Renal cortical epithelial cell (primary cell): ENCODE measurements around the gene POTEF. TPM values are rescaled to one million over a fixed set of nuclear protein-coding genes. Genes with fewer than 3 reads are reported as not detected.
A peak's percentile ranks its signal among the peaks of the same experiment; 100 is the strongest.
"Not testable (repeated sequence)": the region's sequence is repeated elsewhere in the genome, so short reads cannot be mapped to it uniquely, and the experiment has no call there.

Experiments used
- DNase-seq: peaks from one replicate; pipeline ENCODE4 v3.0.0-alpha.2; 2011; ENCODE audit warnings: low read depth
- total RNA-seq: library from RNA; depleted of rRNA; stranded (reverse); fragments of >200 nt; gene quantifications from 2 replicates; pipeline ENCODE4 v1.2.3, GENCODE V29; 2014

Gene POTEF
- total RNA-seq: not detected in 2 replicates

GRCh38 chr2:130129120-130129829 is at the start of gene POTEF:
Gene POTEF (minus strand): TSS chr2:130129222. CDS start chr2:130120515, 8,707 bp downstream.
- DNase-seq: not testable (repeated sequence)

DNA sequence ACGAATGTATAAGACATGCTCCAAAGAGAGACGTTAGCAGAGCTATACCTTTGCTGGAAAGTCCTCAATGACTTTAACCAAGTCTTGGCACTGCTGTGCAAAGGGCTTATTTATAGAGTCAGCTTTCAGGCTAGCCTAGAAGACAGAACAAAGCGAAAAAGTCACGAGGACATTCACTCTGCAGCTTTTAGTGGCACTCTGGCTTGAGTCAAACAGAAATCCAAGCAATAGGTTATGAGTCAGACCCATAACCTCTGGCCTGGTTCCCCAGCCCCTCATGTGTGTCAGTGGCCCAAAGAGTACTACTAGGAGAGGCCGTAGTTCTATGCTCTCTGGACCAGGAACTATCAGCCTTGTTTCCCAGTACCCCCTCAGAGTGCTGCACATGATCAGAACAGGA is 45.8 kb upstream of the POTEF start:
- DNase-seq: not testable (repeated sequence)

DNA sequence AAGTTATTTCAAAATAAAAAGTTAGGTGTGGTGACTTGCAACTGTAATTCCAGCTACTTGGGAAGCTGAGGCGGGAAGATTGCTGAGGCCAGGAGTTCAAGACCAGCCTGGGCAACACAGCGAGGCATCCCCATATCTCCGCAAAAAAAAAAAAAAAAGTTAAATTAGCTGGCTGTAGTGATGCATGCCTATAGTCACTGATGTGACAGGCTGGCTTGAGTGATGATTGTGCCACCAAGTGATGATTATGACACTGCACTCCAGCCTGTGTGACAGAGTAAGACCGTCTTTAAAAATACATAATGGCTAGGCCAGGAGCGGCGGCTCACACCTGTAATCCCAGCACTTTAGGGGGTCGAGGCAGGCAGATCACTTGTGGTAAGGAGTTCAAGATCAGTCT is 40.9 kb upstream of the POTEF start:
- DNase-seq: no peak

DNA sequence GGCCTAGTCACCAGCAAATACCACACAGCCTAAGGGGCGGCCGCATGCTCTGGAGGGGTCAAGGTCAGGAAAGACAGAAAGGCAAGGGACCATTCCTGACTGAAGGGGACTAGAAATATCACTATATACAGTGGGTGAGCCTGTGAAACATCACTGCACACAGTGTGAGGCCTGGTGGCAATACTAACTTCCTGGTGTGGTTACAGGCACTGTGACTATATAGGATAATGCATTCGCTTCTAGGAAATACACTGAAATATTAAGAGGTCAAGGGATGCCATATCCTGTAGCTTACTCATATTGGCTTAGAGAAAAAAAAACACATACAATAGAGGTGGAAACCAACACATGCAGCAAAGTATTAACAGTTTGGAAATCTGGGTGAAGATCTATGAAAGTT is 40.1 kb upstream of the POTEF start:
- not testable (repeated sequence) for DNase-seq

GRCh38 chr2:130166611-130167010 is 37.6 kb upstream of the POTEF start:
- not testable (repeated sequence) for DNase-seq

DNA sequence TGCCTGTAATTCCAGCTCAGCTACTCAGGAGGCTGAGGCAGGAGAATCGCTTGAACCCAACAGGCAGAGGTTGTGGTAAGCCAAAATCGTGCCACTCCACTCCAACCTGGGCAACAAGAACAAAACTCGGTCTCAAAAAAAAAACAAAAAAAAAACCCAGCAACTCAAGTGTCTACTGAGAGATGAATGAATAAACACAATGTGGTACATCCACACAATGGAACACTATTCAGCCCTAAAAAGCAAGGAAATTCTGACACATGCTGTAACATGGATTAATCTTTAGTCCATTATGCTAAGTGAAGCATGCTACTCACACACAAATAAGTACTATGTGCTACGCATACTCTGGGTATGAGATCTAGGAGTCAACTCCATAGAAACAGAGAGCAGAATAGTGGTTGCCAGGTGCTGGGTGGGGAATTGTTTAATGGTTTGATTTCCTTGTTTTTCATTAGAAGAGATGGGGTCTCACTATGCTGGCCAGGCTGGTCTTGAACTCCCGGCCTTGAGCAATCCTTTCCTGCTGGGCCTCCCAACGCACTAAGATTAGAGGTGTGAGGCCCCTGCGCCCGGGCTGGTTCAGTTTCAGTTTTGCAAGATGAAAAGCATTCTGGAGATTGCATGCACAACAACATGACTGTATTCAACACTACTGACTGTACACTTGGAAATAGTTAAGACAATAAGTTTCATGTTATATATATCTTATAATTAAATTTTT is 36.4 kb upstream of the POTEF start:
- no peak for DNase-seq

GRCh38 chr2:130162968-130163367 is 33.9 kb upstream of the POTEF start:
- DNase-seq: no peak

- DNase-seq: not testable (repeated sequence)
Measured at GRCh38 chr2:130162486-130162885, 33.5 kb upstream of the POTEF start.

DNA sequence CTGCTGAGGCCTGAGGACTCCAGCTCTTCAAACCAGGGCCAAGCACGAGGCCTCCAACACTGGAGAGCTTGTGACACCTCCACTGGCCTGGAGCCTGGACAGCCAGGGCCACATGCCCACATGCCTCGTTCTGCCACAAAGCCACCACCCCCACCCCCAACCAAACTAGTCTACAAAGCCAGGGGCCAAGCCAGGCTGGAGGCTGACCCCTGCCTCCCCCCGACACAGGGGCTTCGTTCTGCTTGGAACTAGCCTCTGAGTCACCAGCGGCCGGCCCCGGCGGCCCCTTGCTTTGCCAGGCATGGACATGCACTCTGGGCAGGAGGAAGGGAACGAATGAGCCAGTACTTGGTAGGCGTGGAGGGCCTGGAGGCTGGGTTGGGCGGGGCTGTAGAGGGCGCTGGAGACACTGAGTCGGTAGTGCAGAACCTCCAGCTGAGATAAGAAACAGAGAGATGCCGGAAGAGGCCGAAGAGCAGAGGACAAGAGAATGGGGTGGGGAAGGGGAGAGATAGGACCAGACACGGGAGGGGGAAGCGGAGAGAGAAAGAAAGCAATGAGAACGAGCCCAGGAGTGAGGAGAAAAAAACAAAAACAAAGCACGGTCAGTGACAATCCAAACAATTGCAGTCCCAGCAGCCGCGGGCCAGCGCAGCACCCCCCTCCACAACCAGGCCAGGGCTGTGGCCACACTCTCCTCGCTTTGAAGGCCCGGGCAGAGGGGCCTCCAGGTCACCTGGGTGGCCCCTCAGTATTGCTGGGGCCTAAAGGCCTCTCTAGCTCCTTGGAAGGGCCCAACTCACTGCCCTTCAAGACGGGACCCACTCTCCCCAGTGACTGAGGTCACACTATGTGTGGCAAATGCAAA is 32.0 kb upstream of the POTEF start:
- DNase-seq: not testable (repeated sequence)

DNA sequence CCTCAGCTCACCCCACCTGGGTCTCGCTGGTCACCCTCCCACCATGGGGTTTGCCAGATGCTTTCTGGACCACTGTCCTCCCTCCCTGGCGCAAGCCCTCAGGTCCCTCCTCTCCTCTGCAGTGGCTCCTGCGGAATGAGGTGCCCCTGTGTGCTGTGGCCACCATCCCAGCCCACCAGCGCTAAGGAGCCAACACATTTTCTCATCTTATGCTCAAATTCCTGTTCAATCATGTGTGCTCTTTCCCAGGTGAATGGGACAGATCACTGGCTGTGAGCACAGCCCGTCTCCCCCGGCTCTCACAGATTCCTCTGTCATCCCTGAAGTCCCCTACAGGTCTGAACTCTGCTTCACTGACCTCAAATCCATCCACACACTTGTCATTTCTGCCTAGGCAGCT is 31.1 kb upstream of the POTEF start:
- no peak for DNase-seq

DNA sequence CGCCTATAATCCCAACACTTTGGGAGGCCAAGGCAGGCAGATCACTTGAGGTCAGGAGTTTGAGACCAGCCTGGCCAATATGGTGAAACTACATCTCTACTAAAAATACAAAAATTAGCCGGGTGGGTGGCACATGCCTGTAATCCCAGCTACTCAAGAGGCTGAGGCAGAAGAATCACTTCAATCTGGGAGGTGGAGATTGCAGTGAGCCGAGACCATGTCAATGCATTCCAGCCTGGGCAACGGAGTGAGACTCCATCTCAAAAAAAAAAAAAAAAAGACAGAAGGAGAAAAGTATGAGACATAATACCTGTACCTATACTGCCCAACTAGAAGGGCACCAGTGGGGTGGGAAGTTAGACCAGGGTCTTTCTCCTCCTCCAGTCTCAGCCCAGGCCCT is 30.4 kb upstream of the POTEF start:
- DNase-seq: not testable (repeated sequence)

DNA sequence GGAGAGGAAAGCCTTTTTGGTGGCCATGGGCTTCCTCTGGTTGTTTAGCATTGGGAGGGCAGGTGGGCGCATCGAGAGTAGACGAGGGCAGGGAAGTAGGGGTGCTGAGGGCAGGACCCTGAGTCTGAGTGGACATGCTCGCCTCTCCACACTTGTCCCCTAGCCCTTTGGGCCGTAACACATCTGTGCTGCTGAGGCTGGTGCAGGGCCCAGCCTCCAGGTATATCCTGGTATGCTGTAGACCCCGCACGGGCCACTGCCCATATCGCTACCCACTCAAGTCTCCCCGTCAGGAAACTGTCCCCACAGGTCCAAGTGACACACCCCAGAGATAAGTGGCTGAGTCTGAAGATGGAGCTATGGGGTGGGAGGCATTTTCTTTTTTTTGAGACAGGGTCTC is 29.6 kb upstream of the POTEF start:
- no peak for DNase-seq

DNA sequence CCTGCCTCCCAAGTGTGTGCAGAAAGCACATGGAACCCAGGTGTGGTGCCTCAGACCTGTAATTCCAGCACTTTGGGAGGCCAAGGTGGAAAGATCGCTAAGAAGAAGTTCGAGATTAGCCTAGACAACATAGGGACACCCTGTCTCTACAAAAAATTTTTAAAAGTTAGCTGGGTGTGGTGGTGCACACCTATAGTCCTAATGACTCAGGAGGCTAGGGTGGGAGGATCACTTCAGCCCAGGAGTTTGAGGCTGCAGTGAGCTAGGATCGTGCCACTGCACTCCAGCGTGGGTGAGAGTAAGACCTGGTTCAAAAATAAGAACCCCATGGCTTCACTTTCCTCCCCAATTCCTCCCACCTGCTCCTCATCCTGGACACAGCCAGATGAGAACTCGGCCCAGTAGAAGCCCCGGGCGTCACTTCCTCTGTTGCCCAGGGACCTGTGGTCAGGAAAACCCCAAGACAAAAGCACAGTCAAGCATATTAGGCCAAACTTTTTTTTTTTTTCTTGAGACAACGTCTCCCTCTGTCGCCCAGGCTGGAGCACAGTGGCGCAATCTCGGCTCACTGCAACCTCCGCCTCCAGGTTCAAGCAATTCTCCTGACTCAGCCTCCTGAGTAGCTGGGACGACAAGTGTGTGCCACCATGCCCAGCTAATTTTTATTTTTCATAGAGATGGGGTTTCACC is 28.9 kb upstream of the POTEF start:
- not testable (repeated sequence) for DNase-seq

GRCh38 chr2:130157354-130157753 is 28.3 kb upstream of the POTEF start:
- not testable (repeated sequence) for DNase-seq

- no peak for DNase-seq
Measured at GRCh38 chr2:130156624-130157004, 27.6 kb upstream of the POTEF start.

GRCh38 chr2:130155956-130156623 is 27.1 kb upstream of the POTEF start:
- peak; percentile 27 for DNase-seq

DNA sequence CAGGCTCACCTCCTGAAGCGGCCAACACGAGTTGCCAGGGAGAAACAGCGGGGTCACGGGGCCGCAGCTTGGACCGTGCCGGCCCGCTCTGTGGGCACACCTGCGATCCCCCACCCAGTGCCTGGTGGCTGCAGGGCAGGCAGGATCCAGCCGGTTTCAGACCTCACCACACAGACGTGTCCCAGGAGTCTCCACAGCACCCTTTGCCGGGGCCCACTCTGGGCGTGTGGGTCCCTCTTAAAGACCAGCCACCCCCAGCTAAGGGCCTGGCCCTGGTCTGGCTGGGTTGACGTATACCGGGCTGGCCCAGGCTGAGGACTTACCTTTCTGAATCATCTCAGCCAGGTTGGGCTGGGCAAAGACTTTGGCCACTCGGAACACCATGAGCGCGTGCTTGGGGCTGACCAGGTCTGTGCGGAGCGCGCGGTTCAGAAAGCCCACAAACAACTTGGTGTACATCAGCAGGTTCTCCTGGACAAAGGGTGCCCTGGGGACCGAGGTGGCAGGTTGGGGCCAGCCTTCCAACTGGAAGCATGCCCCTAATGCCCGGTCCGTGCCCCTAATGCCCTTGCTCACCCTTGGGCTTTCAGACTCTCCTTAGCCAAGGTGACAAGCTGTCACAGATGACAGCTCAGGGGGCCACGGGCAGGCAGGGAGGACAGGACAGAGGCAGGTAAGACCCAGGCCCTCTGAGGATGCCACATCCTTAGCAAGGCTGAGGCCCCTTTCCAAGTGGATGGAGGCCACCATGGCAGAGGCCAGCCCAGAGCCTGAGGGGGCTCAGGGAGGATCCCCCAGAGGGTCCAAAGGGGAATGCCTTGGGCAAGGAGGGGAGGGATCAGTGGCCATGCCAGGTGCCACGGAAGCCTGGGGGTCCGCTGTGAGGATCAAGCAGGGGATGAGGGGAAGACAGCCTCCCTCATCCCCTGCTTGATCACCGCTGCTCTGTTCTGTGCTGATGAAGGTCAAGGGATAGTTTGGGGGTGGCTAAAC is 26.0 kb upstream of the POTEF start:
- no peak for DNase-seq

DNA sequence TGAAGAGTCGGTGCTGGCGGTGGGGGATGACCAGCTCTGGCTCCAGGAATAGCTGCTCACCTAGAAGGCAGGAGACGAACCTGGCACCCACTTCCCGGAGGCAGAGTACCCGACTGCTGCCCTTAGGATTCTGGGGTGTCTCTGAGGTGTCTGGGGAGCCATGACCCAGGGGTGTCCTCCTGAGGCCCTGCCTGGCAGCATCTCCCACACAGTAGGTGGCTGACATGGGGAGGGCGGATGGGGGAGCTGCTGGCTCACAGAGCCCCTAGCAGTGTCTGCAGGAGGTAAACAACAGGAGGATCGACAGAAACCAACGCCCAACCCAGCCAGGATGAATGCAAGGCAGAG is 25.4 kb upstream of the POTEF start:
- DNase-seq: not testable (repeated sequence)

GRCh38 chr2:130153721-130154422 is 24.9 kb upstream of the POTEF start:
- not testable (repeated sequence) for DNase-seq
